HG03342 (cell line): Measurements from ENCODE around the gene MROH9.
A peak's percentile ranks its signal among the peaks of the same experiment; 100 is the strongest.
"Not testable (repeated sequence)": the region's sequence is repeated elsewhere in the genome, so short reads cannot be mapped to it uniquely, and the experiment has no call there.

ENCODE experiments used
- ATAC-seq: cut with Tn5 transposase; IDR thresholded peaks from one replicate; pipeline ENCODE4 v1.9.1; 2021; ENCODE audit warnings: mild to moderate bottlenecking, moderate library complexity; ENCODE audit not compliant: unreplicated experiment

MROH9 gene, protein sequence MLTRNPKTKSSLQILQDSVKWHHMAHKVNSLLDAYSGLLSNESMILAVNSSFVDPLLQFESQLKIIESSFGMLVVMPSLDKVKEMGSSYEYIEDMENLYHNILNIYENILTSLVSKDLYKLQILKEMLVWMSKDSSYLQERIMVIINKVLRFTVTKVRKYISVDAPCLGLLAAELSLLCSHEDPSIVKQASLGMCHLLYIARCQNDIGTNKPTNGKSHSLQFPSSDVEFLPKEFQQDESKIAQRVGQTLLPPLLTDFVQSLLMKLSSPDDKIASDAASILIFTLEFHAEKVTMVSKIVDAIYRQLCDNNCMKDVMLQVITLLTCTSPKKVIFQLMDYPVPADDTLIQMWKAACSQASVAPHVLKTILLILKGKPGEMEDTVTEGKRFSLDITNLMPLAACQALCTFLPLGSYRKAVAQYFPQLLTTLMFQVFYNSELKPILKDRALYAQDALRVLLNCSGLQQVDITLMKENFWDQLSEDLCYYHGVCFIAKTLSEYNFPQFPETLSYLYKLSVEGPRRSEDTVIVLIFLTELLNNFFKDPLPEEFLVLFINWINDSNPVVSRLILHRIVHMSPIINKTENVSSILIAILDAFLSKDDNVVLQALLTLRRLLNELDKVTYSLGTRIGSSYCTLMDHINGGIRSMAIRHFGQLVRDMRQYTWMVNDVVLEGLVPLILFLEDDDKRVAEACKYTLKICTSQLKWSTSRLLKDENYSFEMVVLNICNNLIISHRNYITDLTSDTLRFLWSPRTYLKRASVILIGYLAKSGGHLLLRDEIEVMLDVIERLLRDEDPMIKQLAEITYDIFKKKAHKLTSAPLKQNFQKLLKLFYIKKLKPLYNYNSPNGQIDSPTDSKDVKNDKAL

DNA sequence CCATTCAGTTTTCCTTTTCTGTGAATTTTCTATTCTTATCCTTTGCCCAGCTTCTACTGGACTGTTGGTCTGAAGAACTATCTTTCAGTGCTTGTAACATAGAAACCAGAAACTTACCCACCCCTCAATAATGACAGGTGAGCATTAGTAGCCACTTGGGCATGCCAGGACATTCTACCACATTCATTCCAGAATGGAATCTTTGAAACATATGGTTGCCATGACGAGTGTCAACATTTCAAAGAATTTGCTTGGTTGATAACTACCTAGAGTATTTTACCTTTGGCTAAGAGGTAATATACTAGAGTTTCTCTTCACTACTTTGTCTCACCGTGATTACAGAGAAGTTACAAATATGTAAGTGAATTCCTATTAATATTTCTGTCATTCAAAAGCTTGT is at the start of gene MROH9:
MROH9 (plus strand) TSS at position 304 of the 400 bp plus-strand sequence. CDS start 10,023 bp downstream, outside the sequence.
- no peak for ATAC-seq

DNA sequence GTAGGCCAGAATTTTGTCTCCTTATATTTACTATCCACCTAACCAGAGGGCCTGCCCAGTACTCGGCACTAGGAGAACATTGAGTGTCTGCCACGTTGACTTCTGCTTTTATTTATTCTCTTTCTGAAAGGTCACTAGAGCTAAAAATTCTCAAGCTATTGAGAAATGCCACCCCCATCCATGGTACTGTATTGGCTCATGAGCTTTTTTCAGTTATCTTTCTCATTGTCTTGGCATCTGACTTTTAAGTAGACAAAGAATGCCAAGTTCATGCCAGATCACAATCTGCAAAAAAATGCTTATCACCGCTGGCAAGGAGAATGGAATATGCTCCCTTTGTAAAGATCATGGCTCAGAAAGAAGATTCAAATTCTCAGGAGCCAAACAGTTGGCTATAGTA is 49.8 kb upstream of the MROH9 start:
- ATAC-seq, result no peak

DNA sequence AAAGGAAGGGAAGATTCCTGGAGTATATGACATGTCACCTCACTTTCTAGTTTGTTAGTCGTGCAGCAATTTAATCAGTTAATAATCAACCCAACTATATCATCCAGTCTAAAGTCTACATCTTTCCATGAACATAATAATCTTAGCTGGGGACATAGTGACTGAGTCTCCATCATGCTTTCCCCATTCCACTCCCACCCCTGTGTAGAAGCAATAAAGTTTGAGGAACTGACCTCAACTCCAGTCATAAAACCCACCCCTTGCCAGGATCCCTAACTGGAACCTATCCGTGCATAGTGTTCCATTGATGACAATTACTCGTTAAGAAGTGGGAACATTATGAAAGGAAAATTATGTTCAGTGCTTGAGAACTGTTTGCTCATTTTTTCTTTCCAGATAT is 48.9 kb upstream of the MROH9 start:
- no peak for ATAC-seq

DNA sequence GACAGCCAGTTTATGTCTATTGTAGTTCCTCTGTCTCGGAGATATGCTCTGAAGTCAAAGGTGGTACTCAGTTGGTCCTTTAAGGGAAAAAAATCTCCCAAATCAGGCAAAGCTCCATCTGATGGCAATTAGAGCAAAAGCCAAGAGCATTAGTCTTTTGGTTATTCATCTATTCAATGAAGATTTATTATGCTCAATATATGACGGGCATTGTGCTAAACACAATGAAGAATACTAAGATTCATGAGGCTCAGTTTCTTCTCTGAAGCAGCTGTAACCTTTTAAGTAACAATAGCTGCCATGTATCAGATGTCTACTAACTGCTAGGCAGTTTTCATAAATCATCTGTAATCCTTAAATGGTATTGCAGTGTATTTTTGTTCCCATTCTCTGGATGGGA is 47.6 kb upstream of the MROH9 start:
- ATAC-seq, result no peak

DNA sequence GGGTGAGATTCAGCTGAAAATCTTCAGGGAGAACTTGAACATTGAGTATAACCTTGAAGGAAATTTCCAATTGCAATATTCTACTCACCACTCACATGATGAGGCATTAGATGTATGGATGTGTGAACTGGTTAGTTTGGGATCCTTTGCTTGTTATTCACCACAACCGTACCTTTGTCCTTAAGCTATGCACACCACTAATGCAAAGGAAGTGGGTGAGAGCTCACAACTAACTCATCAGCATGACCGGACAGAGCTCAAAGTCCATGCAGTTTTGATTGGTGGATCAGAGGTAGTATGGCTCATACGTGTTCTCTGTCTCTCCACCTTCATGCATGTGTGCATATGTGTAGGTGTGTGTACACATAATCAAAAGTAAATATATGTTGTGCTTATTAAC is 43.5 kb upstream of the MROH9 start:
- ATAC-seq, result no peak

DNA sequence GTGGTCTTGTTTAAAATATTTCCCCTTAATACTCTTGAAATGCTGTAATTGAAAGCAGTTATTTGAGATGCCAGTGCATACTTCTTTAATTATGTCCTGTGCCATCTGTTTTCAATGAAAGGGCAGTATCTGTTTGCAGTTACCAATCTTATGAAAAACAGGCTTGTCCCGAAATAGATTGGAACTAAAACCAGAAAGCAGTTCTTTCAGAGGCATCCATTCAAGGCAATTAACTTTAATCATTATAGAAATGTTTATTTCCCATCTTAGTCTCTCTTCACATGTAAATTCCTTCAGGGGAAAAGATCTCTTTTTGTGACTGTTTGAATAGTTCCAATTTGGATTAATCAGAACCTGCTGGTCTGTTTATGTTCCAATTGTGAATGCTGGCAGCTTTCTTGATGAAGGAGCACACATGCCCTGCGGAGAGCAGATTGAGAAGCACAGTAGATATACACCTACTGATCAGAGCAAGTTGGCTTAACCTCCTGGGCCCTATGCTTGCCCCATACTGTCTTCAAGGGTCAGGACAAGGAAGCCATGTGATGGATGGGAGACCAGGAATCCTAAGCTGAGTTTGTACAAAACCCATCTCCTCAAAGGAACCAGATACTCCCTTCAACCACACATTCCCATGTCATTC is 41.6 kb upstream of the MROH9 start:
- no peak for ATAC-seq

DNA sequence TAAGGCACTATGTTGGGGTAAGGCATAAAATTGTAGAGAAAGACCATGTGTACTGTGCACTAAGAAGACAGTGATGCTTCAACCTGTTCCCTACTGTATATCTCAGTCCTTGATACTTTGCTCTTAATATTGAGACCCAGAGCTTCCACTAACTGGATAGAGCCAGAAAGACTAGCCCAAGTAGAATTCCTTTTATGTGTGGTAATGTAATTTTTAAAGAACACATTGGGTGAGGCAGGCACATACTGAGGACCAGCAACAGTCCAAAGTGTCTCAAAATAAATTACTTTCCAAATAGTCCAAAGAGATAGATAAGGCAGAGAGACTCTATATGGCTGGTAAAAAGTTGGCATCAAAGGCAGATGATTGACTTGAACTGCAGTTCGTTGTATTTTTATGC is 31.4 kb upstream of the MROH9 start:
- no peak for ATAC-seq

DNA sequence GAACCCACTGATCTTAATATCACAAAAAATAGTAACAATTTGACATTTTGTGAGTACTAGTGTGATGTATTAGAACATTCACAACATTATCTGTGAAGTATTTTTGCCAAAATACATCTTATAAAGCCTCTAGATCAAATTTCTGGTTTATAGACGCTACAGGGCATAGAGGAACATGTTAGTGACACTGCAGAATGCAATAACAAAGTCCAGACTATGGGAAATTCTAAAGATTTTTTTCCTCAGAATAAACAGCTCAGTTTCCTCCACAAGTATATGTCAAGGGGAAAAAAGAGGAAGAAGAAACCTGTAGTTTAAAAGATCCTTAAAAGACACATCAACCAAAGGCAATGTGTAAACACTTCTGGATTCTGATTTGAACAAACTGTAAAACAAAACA is 26.4 kb upstream of the MROH9 start:
- ATAC-seq, result no peak

DNA sequence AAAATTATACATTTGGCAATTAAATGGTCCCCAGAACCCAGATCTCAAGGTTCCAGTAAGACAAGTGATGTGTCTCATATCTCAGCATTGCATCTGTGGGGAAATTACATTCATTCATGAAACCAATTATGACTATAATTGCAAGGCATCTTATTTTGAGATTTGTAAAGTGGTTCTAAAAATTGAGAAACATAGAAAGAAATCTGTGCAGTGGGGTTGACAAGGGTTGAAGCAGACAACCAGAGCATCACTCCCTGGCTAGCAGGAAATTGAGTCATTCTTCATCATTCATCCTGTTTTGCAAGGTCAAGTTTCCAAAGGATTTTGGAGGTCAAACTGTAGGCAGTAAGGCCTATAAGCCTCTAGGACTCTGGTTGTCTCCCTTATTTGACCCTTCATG is 25.1 kb upstream of the MROH9 start:
- ATAC-seq, result no peak

DNA sequence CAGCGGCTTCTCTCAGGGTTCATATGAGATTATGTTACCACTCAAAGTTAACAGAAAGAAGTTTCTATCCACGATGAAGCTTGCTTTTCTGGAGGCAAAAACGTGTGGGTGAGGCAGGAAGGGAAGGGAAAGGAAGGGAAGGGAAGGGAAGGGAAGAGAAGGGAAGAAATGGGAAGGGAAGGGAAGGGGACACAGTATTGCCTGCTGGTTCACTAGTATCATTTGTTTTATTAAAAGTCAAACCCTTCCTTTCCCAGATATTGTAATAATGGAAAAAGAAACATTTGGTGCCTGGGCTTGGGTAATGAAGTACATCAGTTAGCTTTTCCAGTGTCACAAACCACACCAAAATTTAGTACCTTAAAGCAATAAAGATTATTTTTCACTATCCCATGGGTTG is 18.0 kb upstream of the MROH9 start:
- no peak for ATAC-seq

DNA sequence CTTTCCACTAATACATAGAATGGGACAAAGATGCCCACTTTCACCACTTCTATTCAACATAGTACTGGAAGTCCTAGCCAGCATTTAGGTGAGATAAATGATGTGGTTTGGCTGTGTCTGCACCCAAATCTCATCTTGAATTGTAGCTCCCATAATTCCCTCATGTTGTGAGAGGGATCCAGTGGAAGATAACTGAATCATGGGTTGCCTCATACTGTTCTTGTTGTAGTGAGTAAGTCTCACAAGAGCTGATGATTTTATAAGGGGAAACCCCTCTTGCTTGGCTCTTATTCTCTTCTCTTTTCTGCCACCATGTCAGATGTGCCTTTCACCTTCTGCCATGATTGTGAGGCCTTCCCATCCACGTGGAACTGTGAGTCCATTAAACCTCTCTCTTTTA is 10.7 kb upstream of the MROH9 start:
- ATAC-seq, result not testable (repeated sequence)

DNA sequence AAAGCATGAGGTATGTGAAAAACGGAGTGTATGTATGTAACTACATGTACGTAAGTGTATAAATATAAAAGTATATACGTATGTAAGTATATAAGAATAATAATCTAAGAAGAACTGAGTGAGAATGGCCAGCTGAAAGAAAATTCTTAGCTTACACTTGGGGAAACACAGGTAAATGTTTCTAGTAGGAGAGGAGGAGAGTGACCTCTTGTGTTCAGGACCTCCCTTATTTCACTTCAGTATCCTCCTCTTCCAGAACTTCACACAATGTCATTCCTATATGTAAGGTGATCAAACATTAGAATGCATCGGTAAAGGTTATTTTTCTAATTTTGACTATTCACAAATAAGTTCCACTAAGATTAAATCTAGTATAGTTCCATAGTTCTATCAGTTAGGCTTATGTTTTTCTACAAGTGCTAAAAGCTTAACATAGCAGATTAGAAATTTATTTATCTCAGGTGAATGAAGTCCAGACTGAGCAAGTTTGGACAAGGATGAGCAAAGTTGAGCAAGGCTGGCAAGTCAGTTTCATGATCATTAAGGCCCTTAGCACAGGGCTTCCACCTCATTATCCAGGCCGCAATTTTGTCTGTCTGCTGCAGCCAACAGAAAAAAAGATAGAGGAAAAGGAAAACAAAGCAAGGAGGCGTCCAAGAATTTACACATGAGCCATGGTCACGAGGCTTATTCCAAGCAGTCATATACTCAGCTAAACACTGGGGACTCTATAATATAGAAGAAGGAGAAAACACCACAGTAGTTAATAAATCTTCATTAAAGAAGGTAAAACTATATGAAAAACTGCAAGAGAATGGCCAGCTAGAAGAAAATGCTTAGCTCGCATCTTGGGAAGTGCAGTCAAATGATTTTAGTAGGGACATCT is 7.1 kb upstream of the MROH9 start:
- ATAC-seq, result no peak

DNA sequence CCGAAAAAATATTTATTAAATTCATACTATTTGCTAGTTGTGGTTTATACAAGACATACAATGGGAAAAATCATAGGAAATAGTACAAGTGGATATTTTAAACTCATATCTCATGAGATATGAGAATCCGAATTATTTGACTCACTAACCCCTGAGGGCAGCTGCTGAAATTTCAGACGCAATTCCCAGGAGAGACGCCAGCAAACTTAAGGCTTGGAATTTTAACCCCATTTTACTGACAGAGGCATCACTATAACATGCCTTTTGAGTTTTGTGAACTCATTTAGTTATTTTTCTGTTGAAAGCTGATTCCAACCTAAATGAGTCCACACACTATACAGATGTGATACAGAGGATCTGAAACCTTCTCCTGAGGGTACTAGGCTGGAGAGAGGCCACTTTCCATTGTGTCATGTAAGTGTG is 5.9 kb upstream of the MROH9 start:
- peak; percentile 18 for ATAC-seq

DNA sequence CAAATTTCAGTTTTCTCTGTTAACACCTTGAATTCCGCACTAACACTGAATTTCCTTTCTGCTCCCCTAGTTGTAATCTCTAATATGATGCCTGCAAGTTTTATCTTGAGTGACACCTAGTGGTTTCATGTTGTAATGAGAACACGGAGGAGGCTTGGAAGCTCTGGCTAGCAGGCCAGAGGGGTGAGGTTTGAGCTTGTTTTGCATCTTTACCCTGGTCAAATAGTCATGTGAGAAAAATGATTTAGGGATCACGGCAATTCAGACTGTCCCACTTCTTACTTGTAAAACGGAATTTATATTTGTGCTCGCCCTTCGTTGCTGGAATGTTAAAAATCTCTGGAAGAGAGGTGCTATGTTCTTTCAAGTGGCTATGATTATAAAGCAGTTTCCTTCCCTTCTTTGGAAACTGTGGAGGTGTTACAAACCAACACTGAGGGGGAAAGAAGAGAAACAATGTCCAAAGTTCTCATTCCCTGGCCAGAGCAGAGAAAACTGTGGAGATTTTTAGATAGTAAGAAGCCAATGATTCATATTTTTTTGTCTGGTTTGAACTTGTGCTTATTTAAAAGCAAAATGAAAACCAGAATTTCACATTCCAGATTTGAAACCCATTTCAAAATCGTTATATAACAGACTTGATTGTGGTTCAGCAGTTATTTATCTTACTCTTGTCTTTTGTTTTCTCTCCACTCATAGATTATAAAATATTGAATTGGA is 5.3 kb upstream of the MROH9 start:
- ATAC-seq, result peak; percentile 94

DNA sequence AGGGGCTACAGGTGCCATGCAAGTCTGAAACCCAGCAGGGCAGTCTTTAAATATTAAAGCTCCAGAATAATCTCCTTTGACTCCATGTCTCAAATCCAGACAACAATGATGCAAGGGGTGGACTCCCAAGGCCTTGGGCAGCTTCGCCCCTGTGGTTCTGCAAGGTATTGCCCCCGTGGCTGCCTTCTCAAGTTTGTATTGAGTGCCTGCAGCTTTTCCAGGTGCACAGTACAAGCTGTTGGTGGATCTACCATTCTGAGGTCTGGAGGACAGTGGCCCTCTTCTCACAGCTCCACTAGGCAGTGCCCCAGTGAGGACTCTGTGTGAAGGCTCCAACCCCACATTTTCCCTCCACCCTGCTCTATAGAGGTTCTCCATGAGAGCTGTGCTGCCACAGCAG is 3.7 kb upstream of the MROH9 start:
- ATAC-seq, result no peak

DNA sequence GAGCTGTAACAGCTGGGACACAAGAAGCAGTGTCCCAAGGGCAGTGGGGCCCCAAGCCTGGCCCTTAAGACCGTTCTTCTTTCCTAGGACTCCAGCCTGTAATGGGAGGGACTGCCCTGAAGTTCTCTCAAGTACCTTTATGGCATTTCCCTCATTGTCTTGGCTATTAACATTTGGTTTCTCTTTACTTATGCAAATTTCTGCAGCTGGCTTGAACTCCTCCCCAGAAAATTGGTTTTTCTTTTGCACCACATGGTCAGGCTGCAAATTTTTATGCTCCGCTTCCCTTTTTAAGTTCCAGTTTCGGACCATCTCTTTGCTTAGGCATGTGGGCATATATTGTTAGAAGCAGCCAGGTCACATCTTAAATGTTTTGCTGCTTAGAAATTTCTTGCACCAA is 3.1 kb upstream of the MROH9 start:
- ATAC-seq, result peak; percentile 43

DNA sequence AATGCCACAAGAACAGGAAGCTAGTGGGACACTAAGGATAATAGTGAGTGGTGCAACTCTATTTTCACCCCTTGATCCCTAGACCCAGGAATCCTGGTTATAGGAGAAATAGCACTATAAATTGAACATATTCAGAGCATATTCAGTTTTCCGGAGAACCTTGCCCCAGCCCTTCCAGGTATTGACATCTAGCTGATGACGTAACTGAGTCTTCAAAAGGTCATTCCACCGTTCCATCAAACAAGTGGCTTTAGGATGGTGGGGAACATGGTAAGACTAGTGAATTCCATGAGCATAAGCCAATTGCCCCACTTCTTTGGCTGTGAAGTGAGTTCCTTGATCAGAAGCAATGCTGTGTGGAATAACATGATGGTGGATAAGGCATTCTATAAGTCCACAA is 2.9 kb downstream of the MROH9 start:
- ATAC-seq, result no peak

DNA sequence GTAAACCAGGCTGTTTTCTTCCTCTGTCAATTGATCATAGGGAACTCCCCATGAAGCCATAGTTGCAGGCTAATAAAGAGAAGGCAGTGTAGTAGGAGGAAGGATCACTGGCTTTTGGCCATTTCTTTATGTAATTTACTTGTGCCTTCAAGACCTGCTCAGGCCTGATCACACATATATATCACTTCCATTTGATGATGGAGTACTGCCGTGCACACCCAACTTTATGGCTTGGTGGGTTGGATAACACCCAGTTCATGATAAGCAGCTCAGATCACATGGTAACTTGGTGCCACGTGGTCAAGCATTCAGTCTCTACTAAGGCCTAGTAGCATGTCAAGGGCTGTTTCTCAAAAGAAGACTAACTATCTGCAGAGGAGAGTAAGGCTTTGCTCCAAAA is 4.1 kb downstream of the MROH9 start:
- ATAC-seq, result no peak

DNA sequence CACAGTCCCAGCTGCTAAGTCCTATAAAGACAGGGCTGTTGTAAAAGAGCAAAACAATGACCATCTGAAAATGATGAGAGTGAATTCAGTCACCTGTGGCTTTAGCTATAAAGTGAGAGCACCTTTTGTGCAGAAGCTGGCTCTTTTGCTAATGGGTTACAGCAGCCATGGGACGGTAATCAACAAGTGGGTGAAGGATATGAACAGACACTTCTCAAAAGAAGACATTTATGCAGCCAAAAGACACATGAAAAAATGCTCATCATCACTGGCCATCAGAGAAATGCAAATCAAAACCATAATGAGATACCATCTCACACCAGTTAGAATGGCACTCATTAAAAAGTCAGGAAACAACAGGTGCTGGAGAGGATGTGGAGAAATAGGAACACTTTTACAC is 16.4 kb downstream of the MROH9 start:
- not testable (repeated sequence) for ATAC-seq

DNA sequence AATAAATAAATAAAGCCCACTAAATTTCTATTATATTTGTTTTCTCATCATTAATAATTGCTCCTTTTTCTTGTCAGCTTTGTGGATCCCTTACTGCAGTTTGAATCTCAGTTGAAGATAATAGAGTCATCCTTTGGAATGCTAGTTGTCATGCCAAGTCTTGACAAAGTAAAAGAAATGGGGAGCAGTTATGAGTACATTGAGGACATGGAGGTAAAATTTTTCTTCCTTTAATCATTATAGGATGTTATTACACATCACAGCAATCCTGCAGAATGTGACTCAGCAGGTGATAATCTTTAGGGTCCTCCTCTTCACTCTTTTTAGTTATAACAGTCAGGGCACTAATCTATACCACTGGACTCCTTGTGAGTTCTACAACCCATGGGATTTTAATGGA is 24.1 kb downstream of the MROH9 start:
- ATAC-seq, result no peak
